Amniotic epithelial cell (primary cell): ENCODE measurements around the gene LYPD6B.
A peak's percentile ranks its signal among the peaks of the same experiment; 100 is the strongest.
"Not testable (repeated sequence)": the region's sequence is repeated elsewhere in the genome, so short reads cannot be mapped to it uniquely, and the experiment has no call there.

Experiments
- DNase-seq: peaks from one replicate; pipeline ENCODE4 v3.0.0-alpha.2; 2010; ENCODE audit warnings: low read depth

LYPD6B gene

GRCh38 chr2:149205143-149205542 is 166.6 kb downstream of the LYPD6B start:
- no peak for DNase-seq

- no peak for DNase-seq
Measured at GRCh38 chr2:149213764-149214493, 175.4 kb downstream of the LYPD6B start.

GRCh38 chr2:149218497-149218896 is 180.0 kb downstream of the LYPD6B start:
- DNase-seq = no peak

GRCh38 chr2:149219856-149220255 is 181.4 kb downstream of the LYPD6B start:
- peak; percentile 12 for DNase-seq

- DNase-seq = no peak
Measured at GRCh38 chr2:149221002-149221401, 182.5 kb downstream of the LYPD6B start.

GRCh38 chr2:149221898-149222297 is 183.4 kb downstream of the LYPD6B start:
- no peak for DNase-seq

GRCh38 chr2:149223472-149224095 is 185.1 kb downstream of the LYPD6B start:
- no peak for DNase-seq

GRCh38 chr2:149224543-149224942 is 186.0 kb downstream of the LYPD6B start:
- DNase-seq = no peak

- DNase-seq = peak; percentile 8
Measured at GRCh38 chr2:149225446-149225845, 186.9 kb downstream of the LYPD6B start.

GRCh38 chr2:149226790-149227189 is 188.3 kb downstream of the LYPD6B start:
- DNase-seq = no peak

GRCh38 chr2:149235816-149236375 is 197.4 kb downstream of the LYPD6B start:
- no peak for DNase-seq

GRCh38 chr2:149236410-149236809 is 197.9 kb downstream of the LYPD6B start:
- DNase-seq = no peak

- DNase-seq = no peak
Measured at GRCh38 chr2:149246186-149246585, 207.7 kb downstream of the LYPD6B start.

- not testable (repeated sequence) for DNase-seq
Measured at GRCh38 chr2:149251436-149251835, 212.9 kb downstream of the LYPD6B start.

- not testable (repeated sequence) for DNase-seq
Measured at GRCh38 chr2:149256877-149257276, 218.4 kb downstream of the LYPD6B start.

- DNase-seq = peak; percentile 4
Measured at GRCh38 chr2:149258531-149258930, 220.0 kb downstream of the LYPD6B start.

GRCh38 chr2:149259136-149259535 is 220.6 kb downstream of the LYPD6B start:
- no peak for DNase-seq

- DNase-seq = no peak
Measured at GRCh38 chr2:149261692-149262091, 223.2 kb downstream of the LYPD6B start.
